GM12874 (cell line): Measurements from ENCODE around the gene DCTN3.

ENCODE experiments used
- CTCF ChIP-seq: IDR thresholded peaks from 2 replicates; pipeline ENCODE4 v1.5.1; 2011; ENCODE audit warnings: low read depth, mild to moderate bottlenecking, control low read depth, low read length, moderate library complexity; ENCODE audit not compliant: insufficient read depth

DCTN3 gene

GRCh38 chr9:34659592-34660253 is 39.4 kb upstream of the DCTN3 start:
- no peak for TF ChIP-seq CTCF

GRCh38 chr9:34658461-34658860 is 38.2 kb upstream of the DCTN3 start:
- TF ChIP-seq CTCF = no peak

GRCh38 chr9:34656992-34657391 is 36.7 kb upstream of the DCTN3 start:
- no peak for TF ChIP-seq CTCF

DNA sequence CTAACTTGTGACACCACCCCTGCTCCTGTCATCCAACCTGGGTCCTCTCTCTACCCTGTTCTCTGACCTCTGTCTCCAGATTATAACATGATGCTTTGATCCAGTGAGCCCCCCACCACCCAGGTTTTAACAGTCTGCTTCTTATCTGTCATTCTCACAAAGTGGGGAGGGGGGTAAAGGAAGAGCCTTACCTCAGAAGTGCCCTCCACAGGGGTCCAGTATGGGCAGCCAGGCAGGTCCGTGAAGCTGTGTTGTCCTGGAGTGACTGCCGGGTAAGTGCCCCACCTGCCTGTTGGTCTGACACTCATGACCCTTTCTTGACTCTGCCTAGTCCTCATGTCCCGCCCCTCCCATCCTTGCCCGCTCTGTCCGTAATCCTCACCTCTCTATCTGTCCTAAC is 35.1 kb upstream of the DCTN3 start:
- TF ChIP-seq CTCF = no peak

DNA sequence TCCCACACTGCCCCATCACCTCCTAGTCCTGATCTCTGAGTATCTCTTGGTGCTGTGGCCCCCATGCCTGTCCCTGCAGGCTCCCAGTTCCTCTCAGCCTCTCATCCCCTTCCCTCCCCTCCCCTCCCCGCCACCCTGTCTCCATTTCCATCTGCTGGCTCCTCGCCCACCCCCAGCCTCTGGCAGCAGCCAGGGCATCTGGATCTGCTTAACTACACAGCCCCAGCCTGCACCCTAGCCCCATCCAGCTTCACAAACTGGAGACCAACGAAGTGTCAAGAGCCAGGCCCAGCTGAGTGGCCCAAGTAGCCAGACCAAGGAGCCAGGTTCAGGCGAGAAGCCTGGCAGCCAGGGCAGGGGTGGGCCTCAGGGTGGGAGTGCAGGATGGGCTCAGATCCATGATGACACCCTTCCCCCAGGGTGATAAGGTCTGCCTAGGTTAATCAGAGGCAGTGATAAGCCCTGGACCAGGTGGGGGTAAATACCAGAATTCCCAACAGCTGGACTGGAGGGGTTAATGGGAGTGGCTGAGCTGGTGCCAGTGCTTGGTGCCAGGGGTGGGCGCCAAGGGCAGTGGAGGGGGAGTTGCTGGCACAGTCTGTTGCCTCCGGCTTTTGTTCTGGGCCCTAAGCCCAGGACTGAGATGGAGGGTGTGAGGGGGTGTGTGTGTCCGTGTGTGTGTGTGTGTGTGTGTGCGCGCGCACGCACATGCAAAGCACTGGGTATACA is 34.2 kb upstream of the DCTN3 start:
- no peak for TF ChIP-seq CTCF

GRCh38 chr9:34653151-34654072 is 33.1 kb upstream of the DCTN3 start:
- TF ChIP-seq CTCF = no peak

DNA sequence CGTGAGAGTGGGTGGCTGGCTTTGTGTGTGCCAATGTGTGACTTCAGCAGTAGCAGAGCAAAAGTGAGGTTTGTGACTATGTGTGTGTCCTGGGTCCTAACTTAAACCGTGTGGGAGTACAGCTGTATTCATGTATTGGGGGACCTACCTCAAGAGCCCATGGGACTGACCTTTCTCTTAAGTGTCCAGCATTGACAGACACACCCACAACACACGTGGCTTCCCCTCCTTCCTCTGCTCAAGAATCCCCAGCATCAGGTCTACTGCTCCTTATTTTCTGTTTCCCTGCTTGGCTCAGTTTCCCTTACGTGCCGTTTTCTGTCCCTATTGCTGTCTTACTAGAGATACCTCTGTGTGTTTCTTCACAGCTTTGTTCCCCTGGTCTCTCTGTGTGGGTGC is 32.3 kb upstream of the DCTN3 start:
- TF ChIP-seq CTCF = no peak
